Dendritic cell treated with granulocyte-macrophage colony-stimulating factor and Interleukin-4, amounts not matched to agents 40 ng/mL and 50 ng/mL, for 4 days (primary cell): ENCODE data around the gene ZNF358.

Experiments
- H3K27ac Mint-ChIP-seq: one replicate; pipeline ENCODE4 v1.8.0; 2022; ENCODE audit warnings: mild to moderate bottlenecking, mixed read lengths
- H3K27me3 Mint-ChIP-seq: one replicate; pipeline ENCODE4 v1.8.0; 2022; ENCODE audit warnings: mild to moderate bottlenecking, mixed read lengths
- H3K36me3 Mint-ChIP-seq: one replicate; pipeline ENCODE4 v1.8.0; 2022; ENCODE audit warnings: low read depth, mixed read lengths
- H3K4me1 Mint-ChIP-seq: one replicate; pipeline ENCODE4 v1.8.0; 2022; ENCODE audit warnings: low read depth, mixed read lengths
- H3K4me3 Mint-ChIP-seq: one replicate; pipeline ENCODE4 v1.8.0; 2022; ENCODE audit warnings: mild to moderate bottlenecking, moderate library complexity, mixed read lengths
- H3K9me3 Mint-ChIP-seq: one replicate; pipeline ENCODE4 v1.8.0; 2022; ENCODE audit warnings: mixed read lengths
- intact Hi-C: fragments of 100-400 bp; cut with micrococcal nuclease; formaldehyde crosslinking; loops from one replicate; pipeline ENCODE4 v1.15.0; 2022

The ZNF358 gene

DNA sequence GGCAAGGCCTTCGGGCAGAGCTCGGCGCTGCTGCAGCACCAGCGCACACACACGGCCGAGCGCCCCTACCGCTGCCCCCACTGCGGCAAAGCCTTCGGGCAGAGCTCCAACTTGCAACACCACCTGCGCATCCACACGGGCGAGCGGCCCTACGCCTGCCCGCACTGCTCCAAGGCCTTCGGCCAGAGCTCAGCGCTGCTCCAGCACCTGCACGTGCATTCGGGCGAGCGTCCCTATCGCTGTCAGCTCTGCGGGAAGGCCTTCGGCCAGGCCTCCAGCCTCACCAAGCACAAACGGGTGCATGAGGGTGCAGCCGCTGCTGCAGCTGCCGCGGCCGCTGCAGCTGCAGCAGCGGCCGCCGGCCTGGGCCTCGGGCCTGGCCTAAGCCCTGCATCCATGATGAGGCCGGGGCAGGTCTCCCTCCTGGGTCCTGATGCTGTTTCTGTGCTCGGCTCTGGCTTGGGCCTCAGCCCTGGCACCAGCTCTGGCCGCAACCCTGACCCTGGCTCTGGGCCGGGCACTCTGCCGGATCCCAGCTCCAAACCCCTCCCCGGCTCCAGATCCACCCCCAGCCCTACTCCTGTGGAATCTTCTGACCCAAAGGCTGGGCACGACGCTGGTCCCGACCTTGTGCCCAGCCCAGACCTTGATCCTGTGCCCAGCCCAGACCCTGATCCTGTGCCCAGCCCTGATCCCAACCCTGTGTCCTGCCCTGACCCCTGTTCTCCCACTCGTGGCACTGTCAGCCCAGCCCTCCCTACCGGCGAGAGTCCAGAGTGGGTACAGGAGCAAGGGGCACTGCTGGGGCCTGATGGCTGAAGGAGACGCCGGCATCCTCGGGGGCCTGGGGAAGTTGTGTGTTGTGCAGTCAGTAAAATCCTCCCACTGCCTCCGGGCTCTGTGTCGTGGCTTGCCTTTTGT, 4.5 kb downstream of the ZNF358 start:
- Mint-ChIP-seq H3K9me3 (no peaks in the 10 kb centered on the region), H3K4me3 (no peak overlapping the region), H3K27me3 (peaks cover 21% of the 10 kb centered on the region), H3K36me3 (peaks cover 44% of the 10 kb centered on the region), H3K4me1 (peaks cover 44% of the 10 kb centered on the region), H3K27ac (no peak overlapping the region)
- intact Hi-C loops = loop anchor here (5.0 to 10.0 kb wide), 2 partner anchors 38 to 126 kb away; no protein-coding TSS in a partner anchor

DNA sequence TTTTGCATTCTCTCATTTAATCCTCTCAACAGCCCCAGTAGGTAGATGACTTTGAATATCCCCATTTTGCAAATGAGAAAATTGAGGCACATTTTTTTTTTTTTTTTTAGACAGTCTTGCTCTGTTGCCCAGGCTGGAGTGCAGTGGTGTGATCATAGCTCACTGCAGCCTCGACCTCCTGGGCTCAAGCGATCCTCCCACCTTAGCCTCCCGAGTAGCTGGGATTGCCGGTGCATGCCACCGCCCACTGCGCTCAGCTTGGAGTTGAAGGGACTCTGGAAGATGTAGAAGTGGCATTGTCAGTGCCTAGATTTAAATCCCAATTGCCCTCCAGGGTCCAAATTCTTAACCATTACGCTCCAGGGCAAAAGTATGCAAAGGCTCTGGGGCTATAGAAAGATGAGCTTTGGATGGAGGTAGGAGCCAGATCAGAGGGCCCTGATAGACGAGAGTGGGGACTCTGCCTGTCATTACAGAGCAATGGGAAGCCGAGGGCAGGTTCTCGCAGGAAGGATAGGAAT, 5.7 kb downstream of the ZNF358 start:
- H3K27me3 Mint-ChIP-seq = peaks cover 15% of the 10 kb centered on the region
- peak overlapping the region; percentile 72 for H3K27ac Mint-ChIP-seq
- intact Hi-C loops = loop anchor here (1.0 to 10.0 kb wide), 3 partner anchors 13 to 127 kb away; no protein-coding TSS in a partner anchor
- H3K4me1 Mint-ChIP-seq = peaks cover 50% of the 10 kb centered on the region
- H3K9me3 Mint-ChIP-seq = no peaks in the 10 kb centered on the region
- H3K4me3 Mint-ChIP-seq = peak overlapping the region; percentile 81
- H3K36me3 Mint-ChIP-seq = peaks cover 56% of the 10 kb centered on the region

DNA sequence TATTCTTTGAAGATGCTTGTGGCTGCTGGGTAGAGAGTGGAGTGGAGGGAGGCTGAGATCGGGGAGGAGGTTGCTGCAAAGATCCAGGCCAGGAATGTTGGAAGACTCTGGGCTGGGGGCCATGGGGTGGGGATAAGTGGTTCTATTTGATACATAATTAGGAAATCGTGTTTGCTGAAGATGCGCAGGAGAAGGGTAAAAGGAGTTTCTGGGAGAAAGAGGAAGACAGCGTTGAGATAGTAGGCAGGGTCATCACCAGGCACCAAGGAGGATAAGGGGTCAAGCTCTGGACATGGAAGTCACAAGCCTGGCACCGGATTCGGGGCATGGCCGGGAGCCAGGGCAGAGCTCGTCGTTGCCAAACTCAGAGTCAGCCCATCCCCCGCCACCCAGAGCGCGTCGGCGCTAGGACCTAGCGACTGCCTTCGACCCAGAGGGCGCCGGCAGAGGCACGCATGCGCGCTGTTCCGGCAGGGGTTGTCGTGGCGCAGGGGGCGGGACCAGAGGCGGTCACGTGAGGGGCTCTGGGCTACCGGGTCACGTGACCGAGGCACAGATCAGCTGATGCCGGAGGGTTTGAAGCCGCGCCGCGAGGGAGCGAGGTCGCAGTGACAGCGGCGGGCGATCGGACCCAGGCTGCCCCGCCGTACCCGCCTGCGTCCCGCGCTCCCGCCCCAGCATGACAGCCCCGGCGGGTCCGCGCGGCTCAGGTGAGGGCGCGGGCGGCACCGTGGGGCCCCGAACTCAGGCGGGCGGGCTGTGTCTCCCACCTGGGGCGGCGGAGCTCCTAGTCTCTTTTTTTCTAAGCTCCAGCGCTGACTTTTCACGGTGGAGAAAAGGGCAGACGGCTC, 6.4 kb downstream of the ZNF358 start, which contains the start of gene MCOLN1:
TSS of gene MCOLN1 (plus strand) at position 553 of the 851 bp plus-strand sequence. CDS start at position 680, 127 bp downstream.
- Mint-ChIP-seq H3K27ac (peak within 1 kb of the TSS; percentile 72), H3K27me3 (peaks cover 8% of the 10 kb centered on the region), H3K4me3 (peak within 1 kb of the TSS; percentile 81), H3K9me3 (no peaks in the 10 kb centered on the region), H3K36me3 (peaks cover 63% of the 10 kb centered on the region), H3K4me1 (peaks cover 49% of the 10 kb centered on the region)
- intact Hi-C loops = loop anchor here (1.0 to 10.0 kb wide), 3 partner anchors 12 to 127 kb away; no protein-coding TSS in a partner anchor

DNA sequence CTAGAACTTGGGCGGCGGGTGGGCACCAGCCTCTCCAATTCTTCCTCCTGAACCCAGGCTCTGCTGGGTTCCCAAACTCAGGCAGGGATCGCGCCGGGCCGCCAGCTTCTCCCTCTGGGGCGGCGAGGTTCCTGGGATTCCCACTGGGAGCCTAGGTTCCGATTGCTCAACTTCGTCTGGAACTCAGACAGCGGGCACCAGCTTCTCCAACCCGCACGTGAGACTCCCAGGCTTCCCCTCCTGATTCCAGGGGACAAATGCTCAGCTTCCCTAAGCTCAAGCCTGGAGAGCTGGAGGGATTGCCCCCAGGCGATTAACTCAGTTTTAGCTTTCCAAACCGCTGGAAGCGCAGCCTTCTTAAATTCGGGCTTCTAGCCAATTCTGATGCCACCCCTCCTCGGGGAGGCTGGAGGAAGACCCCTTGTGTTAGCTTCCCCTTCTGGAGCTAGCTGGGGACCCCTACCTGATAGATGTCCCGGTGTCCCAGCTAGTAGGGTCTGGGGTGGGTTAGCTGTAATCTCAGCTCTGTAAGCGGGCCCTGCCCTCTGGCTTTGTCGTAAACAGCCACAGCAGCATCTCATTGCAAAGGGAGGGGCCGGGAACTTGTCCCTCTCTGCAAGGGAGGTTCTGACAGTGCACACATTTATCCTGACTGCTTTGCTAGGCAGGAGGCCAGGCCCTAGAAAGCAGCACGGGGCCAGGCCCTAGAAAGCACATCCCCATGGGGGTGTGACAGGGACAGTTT, 7.2 kb downstream of the ZNF358 start:
- H3K4me3 Mint-ChIP-seq = peak overlapping the region; percentile 81
- H3K36me3 Mint-ChIP-seq = peaks cover 71% of the 10 kb centered on the region
- H3K9me3 Mint-ChIP-seq = no peaks in the 10 kb centered on the region
- H3K27me3 Mint-ChIP-seq = peaks cover 2% of the 10 kb centered on the region
- H3K4me1 Mint-ChIP-seq = peaks cover 56% of the 10 kb centered on the region
- intact Hi-C loops = loop anchor here (1.0 to 10.0 kb wide), 3 partner anchors 11 to 128 kb away; no protein-coding TSS in a partner anchor
- H3K27ac Mint-ChIP-seq = peak overlapping the region; percentile 72

DNA sequence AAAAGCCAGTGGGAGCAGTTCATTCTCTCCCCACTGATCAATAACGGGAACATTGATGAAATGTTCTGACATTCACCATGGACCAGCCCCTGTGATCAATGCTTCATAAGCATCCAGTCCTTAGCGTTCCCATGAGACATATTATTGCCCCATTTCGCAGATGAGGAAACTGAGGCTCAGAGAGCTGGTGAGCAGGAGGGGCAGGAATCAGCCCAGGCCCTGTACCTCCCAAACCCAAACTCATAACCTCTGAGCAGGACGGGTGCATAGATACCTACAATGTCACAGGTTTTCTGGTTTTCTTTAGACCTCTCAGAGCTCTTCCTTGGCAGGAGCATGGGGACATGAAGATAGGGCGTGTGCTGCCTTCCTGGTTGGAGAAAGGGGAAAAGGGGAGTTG, 8.6 kb downstream of the ZNF358 start:
- peaks cover 79% of the 10 kb centered on the region for H3K36me3 Mint-ChIP-seq

DNA sequence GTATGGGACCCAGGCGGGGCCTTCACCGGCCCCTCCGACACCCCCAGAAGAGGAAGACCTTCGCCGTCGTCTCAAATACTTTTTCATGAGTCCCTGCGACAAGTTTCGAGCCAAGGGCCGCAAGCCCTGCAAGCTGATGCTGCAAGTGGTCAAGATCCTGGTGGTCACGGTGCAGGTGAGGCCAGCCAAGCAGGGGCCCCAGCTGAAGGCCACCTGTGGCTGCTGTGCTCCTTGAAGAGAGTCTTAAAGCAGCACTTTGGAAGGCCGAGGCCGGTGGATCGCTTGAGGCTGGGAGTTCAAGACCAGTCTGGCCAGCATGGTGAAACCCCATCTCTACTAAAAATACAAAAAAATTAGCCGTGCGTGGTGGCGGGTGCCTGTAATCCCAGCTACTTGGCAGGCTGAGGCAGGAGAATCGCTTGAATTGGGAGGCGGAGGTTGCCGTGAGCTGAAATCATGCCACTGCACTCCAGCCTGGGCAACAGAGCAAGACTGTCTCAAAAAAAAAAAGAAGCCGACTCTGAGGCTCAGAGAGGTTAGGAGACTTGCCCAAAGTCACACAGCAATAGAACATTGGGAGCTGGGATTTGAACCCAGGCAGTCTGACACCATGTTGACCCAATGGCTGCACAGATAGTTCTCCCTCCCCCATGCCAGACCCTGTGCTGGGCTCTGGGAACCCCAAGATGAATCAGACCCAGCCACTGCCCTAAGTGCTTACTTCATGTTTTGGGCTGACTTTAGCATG, 9.3 kb downstream of the ZNF358 start:
- Mint-ChIP-seq H3K36me3 (peaks cover 82% of the 10 kb centered on the region), H3K27me3 (no peaks in the 10 kb centered on the region), H3K4me3 (no peak overlapping the region), H3K4me1 (peaks cover 73% of the 10 kb centered on the region), H3K9me3 (no peaks in the 10 kb centered on the region), H3K27ac (peak overlapping the region; percentile 64)
- intact Hi-C loops = loop anchor here (5.0 to 10.0 kb wide), 2 partner anchors 43 to 130 kb away; no protein-coding TSS in a partner anchor

More for the DNA sequence above, 8.6 kb downstream of the ZNF358 start:
- Mint-ChIP-seq H3K4me3 (no peak overlapping the region), H3K27me3 (no peaks in the 10 kb centered on the region), H3K27ac (no peak overlapping the region), H3K4me1 (peaks cover 67% of the 10 kb centered on the region), H3K9me3 (no peaks in the 10 kb centered on the region)
- intact Hi-C loops = loop anchor here (5.0 to 10.0 kb wide), 2 partner anchors 42 to 130 kb away; no protein-coding TSS in a partner anchor

DNA sequence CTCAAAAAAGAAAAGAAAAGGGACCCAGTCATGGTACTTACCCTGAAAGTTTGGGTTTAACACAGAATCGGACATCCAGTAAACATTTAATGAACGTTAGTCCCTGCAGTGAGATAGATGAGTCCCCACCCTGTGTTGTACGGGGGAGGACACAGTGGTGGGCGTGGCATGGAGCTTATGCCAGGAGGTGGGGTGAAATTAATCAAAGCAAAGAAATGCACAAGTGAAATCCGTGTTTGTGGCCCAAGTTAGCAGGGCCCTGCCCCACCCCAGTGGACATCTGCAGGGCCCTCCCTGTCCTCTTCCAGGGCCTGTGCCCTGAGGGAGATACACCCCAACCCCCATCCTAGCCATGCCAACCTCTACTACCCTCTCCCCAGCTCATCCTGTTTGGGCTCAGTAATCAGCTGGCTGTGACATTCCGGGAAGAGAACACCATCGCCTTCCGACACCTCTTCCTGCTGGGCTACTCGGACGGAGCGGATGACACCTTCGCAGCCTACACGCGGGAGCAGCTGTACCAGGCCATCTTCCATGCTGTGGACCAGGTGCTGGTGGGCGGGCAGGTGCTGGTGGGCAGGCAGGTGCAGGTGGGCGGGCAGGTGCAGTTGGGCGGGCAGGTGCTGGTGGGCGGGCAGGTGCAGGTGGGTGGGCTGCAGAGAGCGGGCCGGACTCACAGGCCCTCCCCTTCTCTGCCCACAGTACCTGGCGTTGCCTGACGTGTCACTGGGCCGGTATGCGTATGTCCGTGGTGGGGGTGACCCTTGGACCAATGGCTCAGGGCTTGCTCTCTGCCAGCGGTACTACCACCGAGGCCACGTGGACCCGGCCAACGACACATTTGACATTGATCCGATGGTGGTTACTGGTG, 10.4 kb downstream of the ZNF358 start:
- Mint-ChIP-seq H3K27me3 (no peaks in the 10 kb centered on the region), H3K27ac (peak overlapping the region; percentile 64), H3K36me3 (peaks cover 85% of the 10 kb centered on the region), H3K9me3 (no peaks in the 10 kb centered on the region), H3K4me1 (peaks cover 67% of the 10 kb centered on the region), H3K4me3 (no peak overlapping the region)
- intact Hi-C loops = loop anchor here (10.0 kb wide), 1 partner anchor 131 kb away; no protein-coding TSS in a partner anchor

DNA sequence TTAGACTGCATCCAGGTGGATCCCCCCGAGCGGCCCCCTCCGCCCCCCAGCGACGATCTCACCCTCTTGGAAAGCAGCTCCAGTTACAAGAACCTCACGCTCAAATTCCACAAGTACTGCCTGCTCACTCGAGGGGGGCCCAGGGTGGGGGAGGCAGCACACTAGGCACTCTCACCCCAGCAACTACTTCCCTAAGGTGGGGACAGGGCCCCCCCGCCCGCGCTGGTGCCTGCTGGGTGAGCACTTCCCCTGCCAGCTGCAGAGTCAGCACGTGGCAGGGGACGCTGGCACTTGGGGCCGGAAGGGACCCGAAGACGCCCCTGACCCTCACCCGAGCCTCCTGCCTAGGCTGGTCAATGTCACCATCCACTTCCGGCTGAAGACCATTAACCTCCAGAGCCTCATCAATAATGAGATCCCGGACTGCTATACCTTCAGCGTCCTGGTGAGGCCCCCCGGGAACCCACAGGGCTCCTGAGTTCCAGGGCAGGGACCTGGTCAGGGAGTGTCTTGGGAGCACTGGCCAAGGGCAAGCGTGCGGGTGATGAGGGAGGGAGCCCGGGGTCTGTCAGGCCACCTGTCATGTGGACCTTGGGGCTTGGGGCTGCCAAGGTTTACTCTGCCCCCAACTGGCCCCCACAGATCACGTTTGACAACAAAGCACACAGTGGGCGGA, 11.8 kb downstream of the ZNF358 start:
- no peaks in the 10 kb centered on the region for H3K9me3 Mint-ChIP-seq
- peak overlapping the region; percentile 55 for H3K4me3 Mint-ChIP-seq
- peaks cover 95% of the 10 kb centered on the region for H3K36me3 Mint-ChIP-seq
- peak overlapping the region; percentile 64 for H3K27ac Mint-ChIP-seq
- no peaks in the 10 kb centered on the region for H3K27me3 Mint-ChIP-seq
- intact Hi-C loops = loop anchor here (10.0 kb wide), 1 partner anchor 133 kb away; no protein-coding TSS in a partner anchor
- peaks cover 66% of the 10 kb centered on the region for H3K4me1 Mint-ChIP-seq

DNA sequence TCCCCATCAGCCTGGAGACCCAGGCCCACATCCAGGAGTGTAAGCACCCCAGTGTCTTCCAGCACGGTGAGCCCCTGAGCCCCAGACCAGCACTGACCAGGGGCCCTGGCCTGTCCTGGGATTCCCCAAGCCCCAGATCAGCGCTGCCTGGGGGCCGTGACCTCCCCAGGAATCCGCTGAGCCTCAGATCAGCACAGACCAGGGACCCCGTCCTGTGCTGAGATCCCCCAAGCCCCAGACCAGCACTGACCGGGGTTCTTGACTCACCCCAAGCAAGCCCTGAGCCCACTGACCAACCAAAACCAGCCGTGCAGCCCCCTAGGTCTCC, 12.3 kb downstream of the ZNF358 start:
- no peaks in the 10 kb centered on the region for H3K9me3 Mint-ChIP-seq
- peak overlapping the region; percentile 64 for H3K27ac Mint-ChIP-seq
- H3K4me1 Mint-ChIP-seq = peaks cover 71% of the 10 kb centered on the region
- no peaks in the 10 kb centered on the region for H3K27me3 Mint-ChIP-seq
- no peak overlapping the region for H3K4me3 Mint-ChIP-seq
- H3K36me3 Mint-ChIP-seq = peaks cover 95% of the 10 kb centered on the region
- intact Hi-C loops = loop anchor here (10.0 kb wide), 1 partner anchor 133 kb away; no protein-coding TSS in a partner anchor

DNA sequence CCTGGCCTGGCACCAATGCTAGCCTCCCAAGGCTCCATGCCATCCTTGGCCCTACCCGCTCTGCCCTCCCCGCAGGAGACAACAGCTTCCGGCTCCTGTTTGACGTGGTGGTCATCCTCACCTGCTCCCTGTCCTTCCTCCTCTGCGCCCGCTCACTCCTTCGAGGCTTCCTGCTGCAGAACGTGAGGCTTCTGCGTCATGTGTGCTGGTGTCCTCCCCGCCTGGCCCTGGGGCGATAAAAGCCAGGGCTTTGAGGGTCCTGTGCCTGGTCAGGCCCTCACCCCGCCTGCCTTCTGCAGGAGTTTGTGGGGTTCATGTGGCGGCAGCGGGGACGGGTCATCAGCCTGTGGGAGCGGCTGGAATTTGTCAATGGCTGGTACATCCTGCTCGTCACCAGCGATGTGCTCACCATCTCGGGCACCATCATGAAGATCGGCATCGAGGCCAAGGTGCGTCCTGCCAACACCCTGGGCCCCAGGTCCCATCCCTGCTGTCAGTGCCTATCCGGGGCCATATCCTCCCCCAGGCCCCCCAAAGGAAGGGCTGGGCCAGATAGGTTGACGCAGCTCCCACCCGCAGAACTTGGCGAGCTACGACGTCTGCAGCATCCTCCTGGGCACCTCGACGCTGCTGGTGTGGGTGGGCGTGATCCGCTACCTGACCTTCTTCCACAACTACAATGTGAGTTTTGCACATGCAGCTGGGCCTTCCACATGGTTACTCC, 12.8 kb downstream of the ZNF358 start:
- no peak overlapping the region for H3K4me3 Mint-ChIP-seq
- H3K27ac Mint-ChIP-seq = peak overlapping the region; percentile 64

DNA sequence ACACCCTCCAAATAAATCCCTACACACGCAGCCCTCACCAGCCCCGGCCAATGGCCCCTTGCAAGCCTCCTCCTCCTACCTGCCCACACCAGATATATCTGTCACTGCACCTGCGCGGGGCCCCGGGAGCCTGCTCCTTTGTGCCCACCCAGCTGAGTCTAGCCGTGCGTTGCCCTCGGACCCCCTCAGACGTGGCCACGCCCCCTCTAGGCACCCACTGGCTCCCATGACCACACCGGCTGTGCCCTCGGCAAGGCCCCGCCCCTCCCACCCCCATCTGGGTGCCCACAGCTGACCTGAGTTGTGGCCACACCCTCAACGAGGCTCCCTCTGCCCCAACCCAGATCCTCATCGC, 13.3 kb downstream of the ZNF358 start:
- Mint-ChIP-seq H3K4me3 (no peak overlapping the region), H3K36me3 (peaks cover 99% of the 10 kb centered on the region), H3K9me3 (no peaks in the 10 kb centered on the region), H3K27ac (peak overlapping the region; percentile 64), H3K4me1 (peaks cover 80% of the 10 kb centered on the region), H3K27me3 (no peaks in the 10 kb centered on the region)
- intact Hi-C loops = loop anchor here (10.0 kb wide), 1 partner anchor 134 kb away; no protein-coding TSS in a partner anchor

More for the DNA sequence above, 12.8 kb downstream of the ZNF358 start:
- Mint-ChIP-seq H3K36me3 (peaks cover 95% of the 10 kb centered on the region), H3K27me3 (no peaks in the 10 kb centered on the region), H3K4me1 (peaks cover 76% of the 10 kb centered on the region), H3K9me3 (no peaks in the 10 kb centered on the region)
- intact Hi-C loops = loop anchor here (10.0 kb wide), 1 partner anchor 134 kb away; no protein-coding TSS in a partner anchor
